BLaER1 (cell line): ENCODE results near the gene OR10G2.

Experiments
- H3K27ac ChIP-seq: shearing (Covaris generic); formaldehyde crosslinking; 2 replicates; pipeline ENCODE4 v1.8.1; 2022
- H3K27me3 ChIP-seq: shearing (Covaris generic); formaldehyde crosslinking; 2 replicates; pipeline ENCODE4 v1.8.1; 2022
- H3K36me3 ChIP-seq: shearing (Covaris generic); formaldehyde crosslinking; 2 replicates; pipeline ENCODE4 v1.8.1; 2022
- H3K4me1 ChIP-seq: shearing (Covaris generic); formaldehyde crosslinking; 2 replicates; pipeline ENCODE4 v1.8.1; 2022
- H3K4me2 ChIP-seq: shearing (Covaris generic); formaldehyde crosslinking; 2 replicates; pipeline ENCODE4 v1.8.1; 2022
- H3K4me3 ChIP-seq: shearing (Covaris generic); formaldehyde crosslinking; 2 replicates; pipeline ENCODE4 v1.8.1; 2022
- H3K9ac ChIP-seq: shearing (Covaris generic); formaldehyde crosslinking; 2 replicates; pipeline ENCODE4 v1.8.1; 2022
- H3K9me3 ChIP-seq: shearing (Covaris generic); formaldehyde crosslinking; 2 replicates; pipeline ENCODE4 v1.8.1; 2022
- H4K20me1 ChIP-seq: shearing (Covaris generic); formaldehyde crosslinking; 2 replicates; pipeline ENCODE4 v1.8.1; 2022
- Cebpa-rat ChIP-seq: shearing (Covaris generic); IDR thresholded peaks from 2 replicates; pipeline ENCODE4 v1.8.1; 2022

The OR10G2 gene, protein sequence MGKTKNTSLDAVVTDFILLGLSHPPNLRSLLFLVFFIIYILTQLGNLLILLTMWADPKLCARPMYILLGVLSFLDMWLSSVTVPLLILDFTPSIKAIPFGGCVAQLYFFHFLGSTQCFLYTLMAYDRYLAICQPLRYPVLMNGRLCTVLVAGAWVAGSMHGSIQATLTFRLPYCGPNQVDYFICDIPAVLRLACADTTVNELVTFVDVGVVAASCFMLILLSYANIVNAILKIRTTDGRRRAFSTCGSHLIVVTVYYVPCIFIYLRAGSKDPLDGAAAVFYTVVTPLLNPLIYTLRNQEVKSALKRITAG

GRCh38 chr14:21634840-21635239 lies at the start of gene OR10G2:
Gene OR10G2, minus strand, starts transcription at chr14:21634940. Its CDS starts 98 bp downstream, at chr14:21634842.
- H4K20me1 ChIP-seq: no peaks in the 10 kb centered on the region
- TF ChIP-seq Cebpa-rat: no peak
- no peak within 1 kb of the TSS for H3K4me2 ChIP-seq
- H3K9ac ChIP-seq: no peak within 1 kb of the TSS
- no peak within 1 kb of the TSS for H3K27ac ChIP-seq
- H3K36me3 ChIP-seq: no peaks in the 10 kb centered on the region
- H3K27me3 ChIP-seq: no peaks in the 10 kb centered on the region
- no peaks in the 10 kb centered on the region for H3K4me1 ChIP-seq
- no peaks in the 10 kb centered on the region for H3K9me3 ChIP-seq
- no peak within 1 kb of the TSS for H3K4me3 ChIP-seq

DNA sequence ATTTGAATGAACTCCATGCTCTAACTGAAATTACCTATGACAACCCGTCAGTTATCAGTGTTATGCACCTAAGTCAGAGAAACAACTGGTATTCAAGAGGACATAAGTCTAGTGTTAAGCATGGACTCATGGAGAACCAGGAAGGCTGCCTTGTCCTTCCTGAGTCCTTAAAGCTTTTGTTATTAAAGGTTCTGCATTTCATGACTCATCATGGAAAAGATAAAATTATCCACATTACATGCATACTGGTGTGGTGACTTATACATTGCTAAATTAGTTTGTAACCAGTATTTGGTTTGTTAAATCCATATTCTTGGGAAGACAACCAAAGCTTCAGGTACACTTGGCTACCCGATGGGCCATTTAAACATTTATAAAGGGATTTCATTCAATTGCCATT lies 45.3 kb upstream of the OR10G2 start:
- H4K20me1 ChIP-seq: no peaks in the 10 kb centered on the region
- TF ChIP-seq Cebpa-rat: no peak
- no peaks in the 10 kb centered on the region for H3K27me3 ChIP-seq
- H3K4me3 ChIP-seq: no peak overlapping the region
- H3K36me3 ChIP-seq: no peaks in the 10 kb centered on the region
- H3K9me3 ChIP-seq: peaks cover 14% of the 10 kb centered on the region
- H3K9ac ChIP-seq: no peak overlapping the region
- H3K4me2 ChIP-seq: no peak overlapping the region
- no peak overlapping the region for H3K27ac ChIP-seq
- no peaks in the 10 kb centered on the region for H3K4me1 ChIP-seq

DNA sequence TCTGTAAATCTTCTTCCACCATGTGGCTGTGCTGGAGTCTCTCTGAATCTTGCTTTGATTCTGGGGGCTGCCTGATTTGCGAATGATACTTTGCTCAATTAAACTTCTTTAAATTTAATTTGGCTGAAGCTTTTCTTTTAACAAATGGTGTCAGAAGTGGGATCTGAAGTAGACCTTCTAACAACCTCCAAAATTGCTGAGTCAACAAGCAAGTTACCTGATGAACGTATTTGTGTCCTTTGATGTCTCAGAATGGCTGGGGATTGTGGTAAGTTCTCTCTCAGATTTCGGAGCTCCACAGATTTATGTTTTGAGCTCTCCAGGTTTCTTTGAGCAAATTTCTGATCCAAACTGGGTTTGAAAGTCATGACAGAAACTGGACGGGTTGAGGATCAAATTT lies 40.8 kb upstream of the OR10G2 start:
- no peak overlapping the region for H3K4me2 ChIP-seq
- H3K9me3 ChIP-seq: peaks cover 17% of the 10 kb centered on the region
- H4K20me1 ChIP-seq: no peaks in the 10 kb centered on the region
- no peak overlapping the region for H3K9ac ChIP-seq
- no peaks in the 10 kb centered on the region for H3K36me3 ChIP-seq
- H3K4me1 ChIP-seq: no peaks in the 10 kb centered on the region
- H3K27me3 ChIP-seq: no peaks in the 10 kb centered on the region
- TF ChIP-seq Cebpa-rat: no peak
- no peak overlapping the region for H3K27ac ChIP-seq
- no peak overlapping the region for H3K4me3 ChIP-seq

DNA sequence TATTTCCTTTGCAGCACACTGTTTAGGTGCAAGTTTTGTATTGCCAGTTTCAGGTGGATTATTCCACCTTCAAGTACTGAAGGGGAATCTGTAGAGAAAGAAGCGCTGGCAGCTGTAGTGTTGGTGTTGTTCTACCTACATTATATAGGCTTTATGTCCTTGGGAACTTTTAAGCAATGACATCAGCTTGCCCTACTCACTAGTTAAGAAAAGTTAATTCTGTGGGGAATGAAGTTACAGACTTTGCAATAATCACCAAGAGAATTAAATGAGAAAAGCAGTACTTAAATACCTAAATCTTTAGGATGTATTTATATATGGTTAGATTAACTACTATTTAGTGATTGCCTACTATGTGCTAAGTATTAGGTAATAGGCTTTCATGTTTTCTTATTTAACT lies 39.0 kb upstream of the OR10G2 start, which contains the start of gene OR4E1:
Gene OR4E1, minus strand, starts transcription at position 101 of the 400 bp plus-strand sequence. CDS start 2,883 bp downstream, outside the sequence.
- Histone ChIP-seq H3K9me3 (peaks cover 17% of the 10 kb centered on the region), H3K4me3 (no peak within 1 kb of the TSS), H3K27ac (no peak within 1 kb of the TSS), H3K27me3 (no peaks in the 10 kb centered on the region), H3K36me3 (no peaks in the 10 kb centered on the region), H3K9ac (no peak within 1 kb of the TSS), H3K4me1 (no peaks in the 10 kb centered on the region), H4K20me1 (no peaks in the 10 kb centered on the region), H3K4me2 (no peak within 1 kb of the TSS)
- no peak for TF ChIP-seq Cebpa-rat

- Histone ChIP-seq H4K20me1 (no peaks in the 10 kb centered on the region), H3K9me3 (peaks cover 17% of the 10 kb centered on the region), H3K27ac (no peak overlapping the region), H3K4me2 (no peak overlapping the region), H3K27me3 (no peaks in the 10 kb centered on the region), H3K4me1 (no peaks in the 10 kb centered on the region), H3K36me3 (no peaks in the 10 kb centered on the region), H3K4me3 (no peak overlapping the region), H3K9ac (no peak overlapping the region)
- TF ChIP-seq Cebpa-rat: no peak
These were observed 37.4 kb upstream of the OR10G2 start for GRCh38 chr14:21672116-21672515.

- H3K4me3 ChIP-seq: no peak overlapping the region
- no peaks in the 10 kb centered on the region for H3K36me3 ChIP-seq
- peaks cover 16% of the 10 kb centered on the region for H3K9me3 ChIP-seq
- no peak overlapping the region for H3K27ac ChIP-seq
- no peaks in the 10 kb centered on the region for H4K20me1 ChIP-seq
- H3K9ac ChIP-seq: no peak overlapping the region
- H3K27me3 ChIP-seq: no peaks in the 10 kb centered on the region
- no peak overlapping the region for H3K4me2 ChIP-seq
- TF ChIP-seq Cebpa-rat: no peak
- H3K4me1 ChIP-seq: no peaks in the 10 kb centered on the region
These were observed 36.6 kb upstream of the OR10G2 start for GRCh38 chr14:21671371-21671770.

DNA sequence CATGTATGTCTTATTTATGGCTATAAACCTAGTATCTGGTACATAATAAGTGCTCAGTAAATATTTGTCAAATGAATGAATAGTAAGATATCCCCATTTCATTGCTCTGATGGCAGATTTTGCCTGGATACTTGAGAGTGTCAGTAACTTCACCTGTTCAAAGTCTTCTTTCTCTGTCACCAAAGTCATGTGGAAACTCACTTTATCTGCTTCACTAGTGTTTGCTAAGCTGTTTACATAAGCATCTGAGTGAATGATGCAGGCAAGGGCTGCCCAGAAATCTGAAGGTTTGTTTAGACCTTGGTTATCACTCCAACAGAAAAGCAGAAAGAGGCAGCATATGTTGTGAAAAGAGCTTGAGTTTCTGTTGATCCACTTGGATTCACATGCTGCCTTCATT lies 34.5 kb upstream of the OR10G2 start:
- H3K4me2 ChIP-seq: no peak overlapping the region
- no peak overlapping the region for H3K4me3 ChIP-seq
- no peaks in the 10 kb centered on the region for H3K9me3 ChIP-seq
- H3K27me3 ChIP-seq: no peaks in the 10 kb centered on the region
- no peaks in the 10 kb centered on the region for H3K4me1 ChIP-seq
- no peak overlapping the region for H3K27ac ChIP-seq
- TF ChIP-seq Cebpa-rat: no peak
- no peak overlapping the region for H3K9ac ChIP-seq
- H4K20me1 ChIP-seq: no peaks in the 10 kb centered on the region
- no peaks in the 10 kb centered on the region for H3K36me3 ChIP-seq

- H3K9ac ChIP-seq: no peak overlapping the region
- no peaks in the 10 kb centered on the region for H3K27me3 ChIP-seq
- H3K4me1 ChIP-seq: no peaks in the 10 kb centered on the region
- H3K9me3 ChIP-seq: 0 out of 2 replicates have a peak, but pooled peaks cover 4% of the 10 kb centered on the region
- TF ChIP-seq Cebpa-rat: no peak
- H3K27ac ChIP-seq: no peak overlapping the region
- no peaks in the 10 kb centered on the region for H4K20me1 ChIP-seq
- no peak overlapping the region for H3K4me2 ChIP-seq
- no peaks in the 10 kb centered on the region for H3K36me3 ChIP-seq
- H3K4me3 ChIP-seq: no peak overlapping the region
These were observed 33.6 kb upstream of the OR10G2 start for GRCh38 chr14:21668377-21668776.

- no peak overlapping the region for H3K27ac ChIP-seq
- no peak overlapping the region for H3K9ac ChIP-seq
- TF ChIP-seq Cebpa-rat: no peak
- no peaks in the 10 kb centered on the region for H3K27me3 ChIP-seq
- no peaks in the 10 kb centered on the region for H3K9me3 ChIP-seq
- H4K20me1 ChIP-seq: no peaks in the 10 kb centered on the region
- H3K4me2 ChIP-seq: no peak overlapping the region
- H3K36me3 ChIP-seq: no peaks in the 10 kb centered on the region
- no peak overlapping the region for H3K4me3 ChIP-seq
- H3K4me1 ChIP-seq: peaks cover 7% of the 10 kb centered on the region
These were observed 22.2 kb upstream of the OR10G2 start for GRCh38 chr14:21656980-21657379.

DNA sequence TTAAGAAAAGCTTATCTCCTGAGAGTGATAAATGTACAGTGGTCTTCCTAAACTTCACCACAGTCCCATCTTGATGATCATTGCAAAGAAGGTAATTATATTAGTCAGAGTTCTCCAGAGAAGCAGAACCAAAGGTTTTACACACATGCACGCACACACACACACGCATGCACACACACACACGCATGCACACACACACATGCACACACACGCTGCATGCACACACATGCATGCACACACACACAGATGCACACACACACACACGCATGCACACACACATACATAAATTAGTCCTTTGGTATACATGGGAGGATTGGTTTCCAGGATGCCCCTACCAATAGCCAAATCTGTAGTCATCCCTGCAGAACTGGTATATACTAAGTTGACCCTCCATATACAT lies 19.5 kb upstream of the OR10G2 start:
- no peaks in the 10 kb centered on the region for H4K20me1 ChIP-seq
- H3K27ac ChIP-seq: no peak overlapping the region
- TF ChIP-seq Cebpa-rat: no peak
- H3K9me3 ChIP-seq: no peaks in the 10 kb centered on the region
- H3K9ac ChIP-seq: no peak overlapping the region
- no peaks in the 10 kb centered on the region for H3K27me3 ChIP-seq
- no peak overlapping the region for H3K4me2 ChIP-seq
- no peaks in the 10 kb centered on the region for H3K36me3 ChIP-seq
- peaks cover 8% of the 10 kb centered on the region for H3K4me1 ChIP-seq
- H3K4me3 ChIP-seq: no peak overlapping the region

DNA sequence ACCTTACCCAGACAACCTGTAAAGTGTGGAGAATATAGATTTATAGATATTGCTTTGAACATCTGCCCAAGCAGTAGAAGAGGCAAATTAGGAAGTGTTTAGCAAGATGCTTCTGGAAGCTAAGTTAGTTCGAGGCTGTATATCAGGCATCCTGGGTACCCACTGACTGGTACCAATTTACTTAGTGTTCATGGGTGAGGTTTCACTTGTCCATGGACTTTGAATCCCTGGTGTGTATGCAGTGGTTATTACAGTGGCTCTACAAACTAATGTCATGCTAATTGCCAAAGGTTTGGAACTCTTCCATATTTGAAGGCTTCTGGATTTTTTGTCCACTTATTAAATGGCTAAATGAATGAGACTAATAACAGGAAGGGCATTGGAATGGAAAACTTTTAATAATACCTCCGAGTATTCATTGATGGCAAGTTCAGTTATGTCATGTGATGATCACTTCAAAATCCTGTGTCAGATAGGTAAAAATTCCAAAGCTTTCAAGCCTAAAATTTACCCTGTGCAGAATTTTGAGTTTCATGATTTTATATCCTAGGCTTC lies 18.7 kb upstream of the OR10G2 start, which contains the start of gene OR4E2:
Gene OR4E2, plus strand, starts transcription at position 505 of the 555 bp plus-strand sequence. CDS start 11,248 bp downstream, outside the sequence.
- no peaks in the 10 kb centered on the region for H3K27me3 ChIP-seq
- H3K27ac ChIP-seq: no peak within 1 kb of the TSS
- TF ChIP-seq Cebpa-rat: no peak
- H3K9me3 ChIP-seq: no peaks in the 10 kb centered on the region
- no peaks in the 10 kb centered on the region for H3K36me3 ChIP-seq
- H3K4me3 ChIP-seq: no peak within 1 kb of the TSS
- peaks cover 8% of the 10 kb centered on the region for H3K4me1 ChIP-seq
- H3K9ac ChIP-seq: no peak within 1 kb of the TSS
- no peaks in the 10 kb centered on the region for H4K20me1 ChIP-seq
- H3K4me2 ChIP-seq: no peak within 1 kb of the TSS
